Measurements from ENCODE around the gene RIMBP2.

Gene RIMBP2

DNA sequence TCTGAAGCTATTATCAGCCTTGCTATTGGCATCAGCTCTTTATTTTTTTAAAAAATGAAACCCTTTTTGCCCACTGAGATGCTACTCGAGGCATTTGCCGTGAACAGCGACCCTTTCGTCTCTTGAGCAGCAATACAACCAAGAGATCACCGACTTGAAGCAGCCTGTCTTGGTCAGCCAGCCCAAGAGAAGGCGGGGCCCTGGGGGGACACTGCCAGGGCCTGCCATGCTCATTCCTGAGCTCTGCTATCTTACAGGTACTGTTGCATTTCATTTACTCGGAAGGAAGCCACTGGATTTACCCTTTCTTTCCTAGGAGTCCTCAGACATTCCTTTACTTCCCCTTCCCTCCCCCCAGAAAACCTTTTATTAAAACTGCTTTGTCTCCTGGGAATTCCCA, 361.7 kb downstream of the RIMBP2 start:
- no peaks in the 10 kb centered on the region for H3K27me3 ChIP-seq (ENCODE audit: control insufficient read depth, insufficient read depth, low read length)
- H3K9ac ChIP-seq (ENCODE audit: low read length) = no peak overlapping the region
- H3K9me3 ChIP-seq (ENCODE audit: control insufficient read depth, low read depth, low read length) = no peaks in the 10 kb centered on the region
- H3K36me3 ChIP-seq (ENCODE audit: control insufficient read depth, low read depth, low read length) = no peaks in the 10 kb centered on the region
- no peaks in the 10 kb centered on the region for H3K4me1 ChIP-seq (ENCODE audit: control insufficient read depth, low read depth, low read length)
- H3K4me3 ChIP-seq (ENCODE audit: low read length) = no peak overlapping the region
- no peak overlapping the region for H3K27ac ChIP-seq (ENCODE audit: low read length)

DNA sequence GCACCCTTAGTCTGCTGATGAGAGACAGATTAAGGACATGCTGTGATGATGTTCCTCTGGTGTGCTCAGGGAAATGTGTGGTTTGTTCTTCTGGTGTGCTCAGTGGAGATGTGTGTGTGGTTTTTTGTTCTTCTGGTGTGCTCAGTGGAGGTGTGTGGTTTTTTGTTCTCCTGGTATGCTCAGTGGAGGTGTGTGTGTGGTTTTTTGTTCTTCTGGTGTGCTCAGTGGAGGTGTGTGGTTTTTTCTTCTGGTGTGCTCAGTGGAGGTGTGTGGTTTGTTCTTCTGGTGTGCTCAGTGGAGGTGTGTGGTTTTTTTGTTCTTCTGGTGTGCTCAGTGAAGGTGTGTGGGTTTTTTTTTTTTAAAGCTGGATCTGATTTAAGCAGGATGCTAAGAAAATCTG, 363.0 kb downstream of the RIMBP2 start:
- Histone ChIP-seq H3K9ac (ENCODE audit: low read length) (no peak overlapping the region), H3K27me3 (ENCODE audit: control insufficient read depth, insufficient read depth, low read length) (no peaks in the 10 kb centered on the region), H3K9me3 (ENCODE audit: control insufficient read depth, low read depth, low read length) (no peaks in the 10 kb centered on the region), H3K4me1 (ENCODE audit: control insufficient read depth, low read depth, low read length) (no peaks in the 10 kb centered on the region), H3K4me3 (ENCODE audit: low read length) (no peak overlapping the region), H3K36me3 (ENCODE audit: control insufficient read depth, low read depth, low read length) (no peaks in the 10 kb centered on the region), H3K27ac (ENCODE audit: low read length) (no peak overlapping the region)

DNA sequence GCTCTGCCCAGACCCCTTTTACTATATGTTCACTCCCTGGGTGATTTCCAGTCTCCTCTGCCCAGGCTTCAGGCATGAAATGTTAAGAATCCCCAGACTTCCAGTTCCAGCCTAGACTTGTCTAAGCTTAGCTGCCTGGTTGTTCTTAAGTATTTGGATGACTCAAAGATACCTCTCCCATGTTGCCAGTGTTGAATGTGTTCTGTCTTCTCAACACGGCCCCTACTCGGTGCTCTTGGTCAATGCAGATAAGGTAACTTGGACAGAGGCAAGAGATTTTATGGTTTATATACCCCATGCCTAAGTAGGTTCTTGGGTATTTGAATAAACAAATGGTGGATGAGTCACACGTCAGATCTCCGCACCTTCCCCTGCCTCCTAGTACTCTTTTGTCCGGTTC, 364.8 kb downstream of the RIMBP2 start:
- no peaks in the 10 kb centered on the region for H3K27me3 ChIP-seq (ENCODE audit: control insufficient read depth, insufficient read depth, low read length)
- H3K36me3 ChIP-seq (ENCODE audit: control insufficient read depth, low read depth, low read length) = no peaks in the 10 kb centered on the region
- H3K9me3 ChIP-seq (ENCODE audit: control insufficient read depth, low read depth, low read length) = no peaks in the 10 kb centered on the region
- H3K4me3 ChIP-seq (ENCODE audit: low read length) = no peak overlapping the region
- H3K4me1 ChIP-seq (ENCODE audit: control insufficient read depth, low read depth, low read length) = no peaks in the 10 kb centered on the region
- no peak overlapping the region for H3K9ac ChIP-seq (ENCODE audit: low read length)
- no peak overlapping the region for H3K27ac ChIP-seq (ENCODE audit: low read length)

DNA sequence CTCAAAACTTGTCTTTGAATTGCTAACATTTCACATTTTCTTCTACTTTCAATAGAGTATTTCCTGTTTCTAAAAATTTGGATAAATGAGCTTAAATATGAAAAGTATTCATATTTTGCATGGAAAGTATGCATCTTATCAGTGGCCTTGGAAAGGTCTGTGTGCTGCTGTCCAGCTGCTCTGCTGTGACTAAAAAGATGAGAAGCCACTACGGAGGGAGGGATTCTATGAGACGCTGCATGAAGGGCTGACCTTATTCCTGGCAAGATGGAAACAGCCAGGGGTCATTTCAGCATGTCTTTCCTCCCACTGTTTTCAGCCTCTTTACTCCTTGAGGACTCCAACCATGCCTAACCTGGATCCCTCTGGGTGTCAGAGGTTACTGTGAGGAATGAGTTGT, 365.4 kb downstream of the RIMBP2 start:
- H3K27ac ChIP-seq (ENCODE audit: low read length) = no peak overlapping the region
- no peak overlapping the region for H3K9ac ChIP-seq (ENCODE audit: low read length)
- no peaks in the 10 kb centered on the region for H3K27me3 ChIP-seq (ENCODE audit: control insufficient read depth, insufficient read depth, low read length)
- no peaks in the 10 kb centered on the region for H3K9me3 ChIP-seq (ENCODE audit: control insufficient read depth, low read depth, low read length)
- H3K4me1 ChIP-seq (ENCODE audit: control insufficient read depth, low read depth, low read length) = no peaks in the 10 kb centered on the region
- H3K4me3 ChIP-seq (ENCODE audit: low read length) = no peak overlapping the region
- no peaks in the 10 kb centered on the region for H3K36me3 ChIP-seq (ENCODE audit: control insufficient read depth, low read depth, low read length)

DNA sequence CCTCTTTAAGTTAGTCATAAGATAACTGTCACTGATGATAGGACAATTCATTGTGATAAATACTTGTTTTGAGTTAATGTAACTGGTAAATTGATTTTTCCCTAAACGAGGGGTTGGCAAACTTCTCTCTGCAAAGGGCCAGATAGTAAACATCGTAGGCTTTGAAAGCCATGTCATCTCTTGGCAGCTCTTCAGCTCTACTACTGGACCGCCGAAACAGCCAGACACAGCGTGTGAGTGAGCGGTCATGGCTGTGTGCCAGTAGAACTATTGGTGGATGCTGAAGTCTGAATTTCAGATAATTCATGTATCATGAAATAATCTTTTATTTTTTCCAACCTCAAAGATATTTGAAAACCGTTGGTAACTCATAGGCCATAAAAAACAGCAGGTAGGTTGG, 368.5 kb downstream of the RIMBP2 start:
- H3K27ac ChIP-seq (ENCODE audit: low read length) = no peak overlapping the region
- no peaks in the 10 kb centered on the region for H3K4me1 ChIP-seq (ENCODE audit: control insufficient read depth, low read depth, low read length)
- no peak overlapping the region for H3K4me3 ChIP-seq (ENCODE audit: low read length)
- H3K9ac ChIP-seq (ENCODE audit: low read length) = no peak overlapping the region
- no peaks in the 10 kb centered on the region for H3K36me3 ChIP-seq (ENCODE audit: control insufficient read depth, low read depth, low read length)
- H3K9me3 ChIP-seq (ENCODE audit: control insufficient read depth, low read depth, low read length) = no peaks in the 10 kb centered on the region
- no peaks in the 10 kb centered on the region for H3K27me3 ChIP-seq (ENCODE audit: control insufficient read depth, insufficient read depth, low read length)
